ENCODE data around the gene ARL13B.
A peak's percentile ranks its signal among the peaks of the same experiment; 100 is the strongest.
"Not testable (repeated sequence)": the region's sequence is repeated elsewhere in the genome, so short reads cannot be mapped to it uniquely, and the experiment has no call there.

ARL13B gene

GRCh38 chr3:93979850-93980676 lies at the start of gene ARL13B:
Gene ARL13B, plus strand, starts transcription at chr3:93980155. Its CDS starts 269 bp downstream, at chr3:93980424.
- DNase-seq = peak; percentile 92 to 94

GRCh38 chr3:93931597-93932229 lies 48.2 kb upstream of the ARL13B start:
- DNase-seq = no peak

- no peak for DNase-seq
Measured at GRCh38 chr3:93934366-93935046, 45.4 kb upstream of the ARL13B start.

- DNase-seq = no peak
Measured at GRCh38 chr3:93936549-93936948, 43.4 kb upstream of the ARL13B start.

- not testable (repeated sequence) for DNase-seq
Measured at GRCh38 chr3:93937485-93937884, 42.5 kb upstream of the ARL13B start.

GRCh38 chr3:93949958-93950357 lies 30.0 kb upstream of the ARL13B start:
- DNase-seq = not testable (repeated sequence)

- DNase-seq = no peak
Measured at GRCh38 chr3:93961026-93961425, 18.9 kb upstream of the ARL13B start.

GRCh38 chr3:93961489-93961888 lies 18.5 kb upstream of the ARL13B start:
- no peak for DNase-seq

GRCh38 chr3:93962798-93963197 lies 17.2 kb upstream of the ARL13B start:
- no peak for DNase-seq

GRCh38 chr3:93965106-93965505 lies 14.8 kb upstream of the ARL13B start:
- not testable (repeated sequence) for DNase-seq

GRCh38 chr3:93969443-93969842 lies 10.5 kb upstream of the ARL13B start:
- no peak for DNase-seq

GRCh38 chr3:93969997-93970396 lies 10.0 kb upstream of the ARL13B start:
- no peak for DNase-seq

- peak; percentile 61 to 70 for DNase-seq
Measured at GRCh38 chr3:93973131-93974126, 6.5 kb upstream of the ARL13B start, which contains the start of gene PROS1. Gene PROS1, minus strand, starts transcription at chr3:93973896. Its CDS starts 147 bp downstream, at chr3:93973749.

GRCh38 chr3:93981649-93982048 lies 1.7 kb downstream of the ARL13B start:
- no peak for DNase-seq

- DNase-seq = no peak
Measured at GRCh38 chr3:93983408-93983807, 3.5 kb downstream of the ARL13B start.

- DNase-seq = no peak
Measured at GRCh38 chr3:93984618-93985017, 4.7 kb downstream of the ARL13B start.

GRCh38 chr3:93988283-93988682 lies 8.3 kb downstream of the ARL13B start:
- DNase-seq = no peak

- no peak for DNase-seq
Measured at GRCh38 chr3:93988764-93989163, 8.8 kb downstream of the ARL13B start.

- no peak for DNase-seq
Measured at GRCh38 chr3:93989241-93989640, 9.3 kb downstream of the ARL13B start.

- DNase-seq = no peak
Measured at GRCh38 chr3:93991631-93992030, 11.7 kb downstream of the ARL13B start.

- DNase-seq = no peak
Measured at GRCh38 chr3:93992207-93992606, 12.3 kb downstream of the ARL13B start.

GRCh38 chr3:93994056-93994455 lies 14.1 kb downstream of the ARL13B start:
- DNase-seq = no peak
